GM18498 (cell line): ENCODE results near the gene TARDBP.
"Not testable (repeated sequence)": the region's sequence is repeated elsewhere in the genome, so short reads cannot be mapped to it uniquely, and the experiment has no call there.

Experiments used
- ATAC-seq: cut with Tn5 transposase; IDR thresholded peaks from one replicate; pipeline ENCODE4 v1.9.1; 2021; ENCODE audit warnings: mild to moderate bottlenecking, moderate library complexity; ENCODE audit not compliant: unreplicated experiment

Gene TARDBP

GRCh38 chr1:11012260-11013159 lies at the start of gene TARDBP:
Gene TARDBP (plus strand): TSS chr1:11012654. CDS start chr1:11013728, 1,074 bp downstream.
- ATAC-seq, result peak; percentile 91

DNA sequence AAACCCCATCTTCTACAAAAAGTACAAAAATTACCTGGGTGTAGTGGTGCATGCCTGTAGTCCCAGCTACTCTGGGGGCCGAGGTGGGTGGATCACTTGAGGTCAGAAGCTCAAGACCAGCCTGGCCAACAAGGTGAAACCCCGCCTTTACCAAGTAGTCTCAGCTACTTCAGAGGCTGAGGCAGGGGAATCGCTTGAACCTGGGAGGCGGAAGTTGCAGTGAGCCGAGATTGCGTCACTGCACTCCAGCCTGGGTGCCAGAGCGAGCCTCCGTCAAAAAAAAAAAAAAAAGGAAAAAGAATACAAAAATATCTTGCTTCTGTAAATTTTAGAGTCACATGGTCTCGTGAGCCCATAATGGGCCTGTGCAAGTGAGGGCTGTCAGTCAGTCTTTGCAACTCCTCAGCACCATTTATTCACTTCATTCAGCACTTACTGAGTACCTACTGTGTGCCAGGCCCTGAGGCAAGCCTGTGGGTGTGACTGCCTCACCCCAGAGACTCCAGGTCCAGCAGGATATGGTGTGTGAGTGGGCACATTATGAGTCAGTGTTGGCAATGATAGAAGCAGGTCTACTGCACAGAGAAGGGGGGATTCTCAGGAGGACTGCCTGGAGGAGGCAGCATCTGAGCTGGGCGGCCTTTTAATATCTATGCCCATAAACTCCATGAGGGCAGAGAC lies 46.8 kb upstream of the TARDBP start:
- peak; percentile 50 for ATAC-seq

DNA sequence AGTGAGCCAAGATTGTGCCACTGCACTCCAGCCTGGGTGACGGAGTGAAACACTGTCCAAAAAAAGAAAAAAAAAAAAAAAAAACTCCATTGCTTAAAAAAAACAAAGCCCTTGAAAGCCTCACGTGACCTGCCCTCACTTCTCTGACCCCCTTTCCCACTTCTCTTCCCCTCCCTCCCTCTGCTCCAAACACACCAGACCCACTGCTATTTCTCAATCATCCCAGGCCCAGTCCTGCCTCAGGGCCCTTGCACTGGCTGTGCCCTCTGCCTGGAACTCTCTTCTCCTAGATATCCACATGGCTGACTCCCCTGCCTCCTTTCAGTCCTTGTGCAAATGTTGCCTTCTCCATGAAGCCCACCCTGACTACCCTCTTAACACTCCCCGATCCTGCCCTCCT lies 45.4 kb upstream of the TARDBP start:
- ATAC-seq, result no peak

DNA sequence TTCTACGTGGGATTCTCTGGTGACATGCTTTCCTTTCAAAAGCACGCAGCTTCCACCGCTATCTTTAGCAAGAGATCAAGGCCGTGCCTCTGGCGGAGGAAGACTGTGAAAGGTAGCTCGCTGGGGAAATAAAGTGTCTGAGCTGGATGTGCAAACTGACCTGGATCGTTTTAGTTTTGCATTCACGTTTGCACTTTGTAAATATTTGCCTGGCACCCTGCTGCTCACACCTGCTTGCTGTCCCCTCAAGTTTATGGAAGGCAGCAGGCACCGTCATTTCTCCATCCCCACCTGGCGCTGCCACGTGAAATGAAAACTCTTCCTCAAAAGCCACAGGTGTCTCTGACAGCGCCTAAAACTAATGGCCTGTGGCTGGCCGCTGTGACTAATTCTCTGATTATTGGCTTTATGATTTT lies 44.0 kb upstream of the TARDBP start:
- ATAC-seq, result no peak

DNA sequence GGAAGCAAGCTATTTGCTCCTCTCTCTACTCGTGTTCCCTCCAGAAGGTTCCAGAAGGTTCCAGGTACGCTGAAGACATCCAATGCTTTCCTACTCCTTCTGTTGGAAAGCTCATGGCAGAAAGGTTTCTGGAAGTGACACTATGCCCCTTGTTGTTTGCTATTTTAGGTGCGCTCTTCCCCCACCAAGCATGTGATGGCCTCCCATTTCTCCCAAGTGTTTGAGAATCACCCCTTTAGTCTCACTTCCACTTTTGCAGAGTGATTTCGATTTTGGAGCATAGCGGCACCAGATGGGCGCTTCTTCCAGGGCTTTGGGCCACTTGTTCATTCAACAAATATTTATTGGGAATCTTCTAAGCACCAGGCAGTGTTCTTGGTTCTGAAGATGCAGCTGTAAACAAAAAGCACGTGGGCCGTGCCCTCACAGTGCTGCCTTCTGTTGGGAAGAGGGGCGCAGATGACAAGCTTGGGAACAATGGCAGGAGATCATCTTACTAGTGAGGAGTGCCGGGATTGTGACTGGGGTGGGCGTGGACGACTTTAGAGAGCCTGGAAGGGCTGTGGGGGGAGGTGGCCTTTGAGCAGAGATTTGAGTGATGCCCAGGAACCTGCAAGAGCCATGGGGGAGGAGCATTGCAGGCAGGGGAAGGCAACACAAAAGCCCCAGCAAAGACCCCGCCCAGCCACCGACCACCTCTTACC lies 43.0 kb upstream of the TARDBP start:
- no peak for ATAC-seq

DNA sequence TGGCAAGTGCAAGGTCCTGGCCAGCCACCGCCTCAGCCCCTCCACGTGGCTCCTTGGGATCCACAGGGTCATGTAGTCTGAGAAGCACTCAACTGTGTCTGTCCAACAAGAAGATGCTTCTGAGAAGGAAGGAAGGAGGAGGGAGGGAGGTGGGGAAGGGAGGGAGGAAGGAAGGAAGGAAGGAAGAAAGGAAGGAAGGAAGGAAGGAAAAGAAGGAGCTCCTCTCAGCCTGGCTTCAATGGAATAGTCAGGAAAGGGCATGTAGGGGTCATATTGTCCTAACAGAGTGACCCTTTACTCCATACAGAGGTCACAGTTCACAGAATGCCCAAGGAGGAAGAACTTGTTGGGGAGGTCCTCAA lies 42.5 kb upstream of the TARDBP start:
- no peak for ATAC-seq

- ATAC-seq, result no peak
Observed at GRCh38 chr1:10973552-10973951, 38.9 kb upstream of the TARDBP start.

DNA sequence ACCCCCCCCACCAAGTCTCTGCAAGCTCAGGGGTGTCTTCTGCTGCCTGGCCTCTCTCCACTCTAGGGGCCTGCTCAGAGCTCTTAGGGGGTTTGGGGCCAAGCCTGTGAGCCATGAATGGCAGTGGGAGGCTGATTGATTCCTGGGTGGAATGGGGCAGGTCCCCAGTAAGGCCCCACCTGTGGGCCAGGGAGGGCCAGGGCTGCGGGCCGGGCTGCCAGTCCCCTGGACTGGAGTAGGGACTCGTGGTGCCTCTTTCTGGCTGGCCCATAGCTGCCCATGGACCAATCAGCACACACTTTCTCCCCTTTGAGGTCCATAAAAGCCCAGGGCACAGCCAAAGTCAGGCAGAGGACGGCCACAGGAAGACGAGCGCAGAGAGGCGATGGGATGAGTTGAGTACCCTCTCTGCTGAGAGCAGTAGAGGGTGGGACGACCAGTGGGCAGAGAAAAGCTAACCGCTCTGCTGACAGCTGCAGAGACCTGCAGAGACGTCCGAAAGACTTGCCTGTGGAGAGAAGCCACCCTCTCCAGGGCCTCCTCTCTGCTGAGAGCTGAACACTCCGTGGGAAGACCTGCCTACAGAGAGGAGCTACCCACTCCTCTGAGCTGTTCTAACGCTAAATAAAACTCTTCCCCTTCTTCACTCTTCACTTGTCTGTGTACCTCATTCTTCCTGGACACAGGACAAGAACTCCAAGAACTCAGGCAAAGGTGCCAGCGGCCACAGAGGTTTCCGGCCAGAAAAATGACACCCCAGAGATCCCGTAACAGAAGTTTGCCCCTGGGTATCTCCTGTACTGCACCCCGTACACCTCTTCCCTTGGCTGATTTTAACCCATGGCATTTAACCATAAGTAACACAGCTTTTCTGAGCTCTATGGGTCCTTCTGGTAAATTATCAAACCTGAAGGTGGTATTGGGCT lies 38.2 kb upstream of the TARDBP start:
- ATAC-seq, result no peak

- no peak for ATAC-seq
Observed at GRCh38 chr1:10975567-10976326, 36.7 kb upstream of the TARDBP start.

GRCh38 chr1:10978719-10979118 lies 33.7 kb upstream of the TARDBP start:
- no peak for ATAC-seq

- ATAC-seq, result no peak
Observed at GRCh38 chr1:10979483-10979920, 33.0 kb upstream of the TARDBP start.

GRCh38 chr1:10980094-10980577 lies 32.3 kb upstream of the TARDBP start:
- no peak for ATAC-seq

- ATAC-seq, result no peak
Observed at GRCh38 chr1:10980841-10981727, 31.4 kb upstream of the TARDBP start.

- peak; percentile 21 for ATAC-seq
Observed at GRCh38 chr1:10986525-10986890, 25.9 kb upstream of the TARDBP start.

GRCh38 chr1:10987840-10988417 lies 24.5 kb upstream of the TARDBP start:
- no peak for ATAC-seq

- no peak for ATAC-seq
Observed at GRCh38 chr1:10989095-10989494, 23.4 kb upstream of the TARDBP start.

DNA sequence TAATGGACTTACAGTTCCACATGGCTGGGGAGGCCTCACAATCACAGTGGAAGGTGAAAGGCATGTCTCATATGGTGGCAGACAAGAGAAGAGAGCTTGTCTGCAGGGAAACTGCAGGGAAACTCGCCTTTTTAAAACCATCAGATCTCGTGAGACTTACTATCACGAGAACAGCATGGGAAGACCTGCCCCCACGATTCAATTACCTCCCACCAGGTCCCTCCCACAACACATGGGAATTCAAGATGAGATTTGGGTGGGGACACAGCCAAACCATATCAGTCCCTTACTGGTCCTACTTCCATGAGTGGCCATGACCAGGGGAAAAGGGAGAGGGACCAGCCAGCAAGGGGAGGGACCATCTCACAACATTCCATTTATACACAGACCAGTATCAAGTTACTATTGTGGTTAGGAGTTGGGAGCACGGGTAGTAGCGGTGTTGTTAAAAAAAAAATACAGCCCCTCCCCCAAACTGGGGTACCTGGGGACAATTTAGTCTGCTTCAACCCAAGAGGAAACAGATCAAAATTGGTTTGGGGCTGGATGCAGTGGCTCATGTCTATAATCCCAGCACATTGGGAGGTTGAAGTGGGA lies 22.4 kb upstream of the TARDBP start:
- ATAC-seq, result not testable (repeated sequence)

DNA sequence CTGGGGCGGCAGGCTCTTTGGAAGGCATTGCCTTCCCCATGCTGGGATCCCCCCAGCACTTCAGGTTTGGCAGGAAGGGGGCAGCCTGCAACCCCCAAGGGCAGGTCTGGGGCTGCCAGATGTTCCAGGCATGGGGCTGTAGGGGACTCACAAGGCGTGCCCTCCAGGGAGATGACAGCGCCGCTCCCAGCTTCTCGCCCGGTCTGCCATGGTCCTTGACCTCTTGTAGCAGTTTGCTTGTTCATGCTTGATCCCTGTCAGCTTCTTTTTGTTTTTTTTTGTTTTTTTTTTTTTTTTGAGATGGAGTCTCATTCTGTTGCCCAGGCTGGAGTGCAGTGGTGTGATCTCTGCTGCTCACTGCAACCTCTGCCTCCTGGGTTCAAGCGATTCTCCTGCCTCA lies 21.6 kb upstream of the TARDBP start:
- ATAC-seq, result no peak
